Measurements from ENCODE around the gene ZNF850.
"Not testable (repeated sequence)": the region's sequence is repeated elsewhere in the genome, so short reads cannot be mapped to it uniquely, and the experiment has no call there.

ZNF850 gene

GRCh38 chr19:36772311-36773222 is at the start of gene ZNF850:
TSS of gene ZNF850 (minus strand) at chr19:36772807. CDS start at chr19:36762606, 10,201 bp downstream.
- no peak for DNase-seq

- no peak for DNase-seq
Observed at GRCh38 chr19:36821758-36822157, 49.2 kb upstream of the ZNF850 start.

- DNase-seq = no peak
Observed at GRCh38 chr19:36819130-36819630, 46.6 kb upstream of the ZNF850 start.

- no peak for DNase-seq
Observed at GRCh38 chr19:36807029-36807428, 34.4 kb upstream of the ZNF850 start.

- no peak for DNase-seq
Observed at GRCh38 chr19:36805364-36805763, 32.8 kb upstream of the ZNF850 start.

GRCh38 chr19:36797786-36798108 is 25.1 kb upstream of the ZNF850 start:
- DNase-seq = no peak

- no peak for DNase-seq
Observed at GRCh38 chr19:36796714-36796992, 24.0 kb upstream of the ZNF850 start.

- not testable (repeated sequence) for DNase-seq
Observed at GRCh38 chr19:36791420-36792141, 19.0 kb upstream of the ZNF850 start.

- DNase-seq = no peak
Observed at GRCh38 chr19:36775768-36776167, 3.2 kb upstream of the ZNF850 start.

- no peak for DNase-seq
Observed at GRCh38 chr19:36773223-36773579, 594 bp upstream of the ZNF850 start.

GRCh38 chr19:36771261-36772231 is 1.1 kb downstream of the ZNF850 start:
- no peak for DNase-seq

- no peak for DNase-seq
Observed at GRCh38 chr19:36750066-36750691, 22.4 kb downstream of the ZNF850 start.

- not testable (repeated sequence) for DNase-seq
Observed at GRCh38 chr19:36749613-36750012, 23.0 kb downstream of the ZNF850 start.

GRCh38 chr19:36748431-36749275 is 24.0 kb downstream of the ZNF850 start:
- DNase-seq = no peak

- no peak for DNase-seq
Observed at GRCh38 chr19:36747750-36748149, 24.9 kb downstream of the ZNF850 start.

GRCh38 chr19:36745870-36746269 is 26.7 kb downstream of the ZNF850 start:
- no peak for DNase-seq

- DNase-seq = not testable (repeated sequence)
Observed at GRCh38 chr19:36736166-36736565, 36.4 kb downstream of the ZNF850 start.

GRCh38 chr19:36719687-36720556 is 52.7 kb downstream of the ZNF850 start:
- no peak for DNase-seq

GRCh38 chr19:36709423-36709822 is 63.2 kb downstream of the ZNF850 start:
- DNase-seq = no peak

- no peak for DNase-seq
Observed at GRCh38 chr19:36707134-36707533, 65.5 kb downstream of the ZNF850 start.

GRCh38 chr19:36688058-36688457 is 84.5 kb downstream of the ZNF850 start:
- DNase-seq = no peak
